ENCODE results near the gene CPNE2.

The CPNE2 gene

GRCh38 chr16:57179215-57179828 lies 86.9 kb downstream of the CPNE2 start:
- no peak overlapping the region for H3K4me3 ChIP-seq (replicated peaks; ENCODE audit: low read depth, low read length)
- DNase-seq (ENCODE audit: extremely low read depth, low read depth), result no peak
- no peak for TF ChIP-seq CTCF (IDR thresholded peaks at IDR 0.05; ENCODE audit: low read depth, low read length, missing control alignments)

- no peak overlapping the region for H3K4me3 ChIP-seq (replicated peaks; ENCODE audit: low read depth, low read length)
- DNase-seq (ENCODE audit: extremely low read depth, low read depth), result no peak
- TF ChIP-seq CTCF (IDR thresholded peaks at IDR 0.05; ENCODE audit: low read depth, low read length, missing control alignments), result no peak
Measured at GRCh38 chr16:57184113-57184512, 91.7 kb downstream of the CPNE2 start.

GRCh38 chr16:57184887-57185445 lies 92.6 kb downstream of the CPNE2 start:
- H3K4me3 ChIP-seq (replicated peaks; ENCODE audit: low read depth, low read length), result peak overlapping the region; percentile 94
- DNase-seq (ENCODE audit: extremely low read depth, low read depth), result no peak
- no peak for TF ChIP-seq CTCF (IDR thresholded peaks at IDR 0.05; ENCODE audit: low read depth, low read length, missing control alignments)

- H3K4me3 ChIP-seq (replicated peaks; ENCODE audit: low read depth, low read length), result peak overlapping the region; percentile 94
- TF ChIP-seq CTCF (IDR thresholded peaks at IDR 0.05; ENCODE audit: low read depth, low read length, missing control alignments), result no peak
- DNase-seq (ENCODE audit: extremely low read depth, low read depth), result no peak
Measured at GRCh38 chr16:57185446-57185944, 93.1 kb downstream of the CPNE2 start.

GRCh38 chr16:57185945-57186871 lies 93.8 kb downstream of the CPNE2 start, which contains the start of the genes PSME3IP1 and RSPRY1:
Gene PSME3IP1 (minus strand): TSS chr16:57186039. CDS start chr16:57173854, 12,185 bp downstream.
Gene RSPRY1 (plus strand): TSS chr16:57186329. CDS start chr16:57204659, 18,330 bp downstream.
- peak within 1 kb of the TSS; percentile 94 for H3K4me3 ChIP-seq (replicated peaks; ENCODE audit: low read depth, low read length)
- TF ChIP-seq CTCF (IDR thresholded peaks at IDR 0.05; ENCODE audit: low read depth, low read length, missing control alignments), result no peak
- peak; percentile 99 for DNase-seq (ENCODE audit: extremely low read depth, low read depth)

Measured in HFF-Myc (cell line).